ENCODE results near the gene MICAL1. TPM values are rescaled to one million over a fixed set of nuclear protein-coding genes. Genes with fewer than 3 reads are reported as not detected.

The MICAL1 gene, protein sequence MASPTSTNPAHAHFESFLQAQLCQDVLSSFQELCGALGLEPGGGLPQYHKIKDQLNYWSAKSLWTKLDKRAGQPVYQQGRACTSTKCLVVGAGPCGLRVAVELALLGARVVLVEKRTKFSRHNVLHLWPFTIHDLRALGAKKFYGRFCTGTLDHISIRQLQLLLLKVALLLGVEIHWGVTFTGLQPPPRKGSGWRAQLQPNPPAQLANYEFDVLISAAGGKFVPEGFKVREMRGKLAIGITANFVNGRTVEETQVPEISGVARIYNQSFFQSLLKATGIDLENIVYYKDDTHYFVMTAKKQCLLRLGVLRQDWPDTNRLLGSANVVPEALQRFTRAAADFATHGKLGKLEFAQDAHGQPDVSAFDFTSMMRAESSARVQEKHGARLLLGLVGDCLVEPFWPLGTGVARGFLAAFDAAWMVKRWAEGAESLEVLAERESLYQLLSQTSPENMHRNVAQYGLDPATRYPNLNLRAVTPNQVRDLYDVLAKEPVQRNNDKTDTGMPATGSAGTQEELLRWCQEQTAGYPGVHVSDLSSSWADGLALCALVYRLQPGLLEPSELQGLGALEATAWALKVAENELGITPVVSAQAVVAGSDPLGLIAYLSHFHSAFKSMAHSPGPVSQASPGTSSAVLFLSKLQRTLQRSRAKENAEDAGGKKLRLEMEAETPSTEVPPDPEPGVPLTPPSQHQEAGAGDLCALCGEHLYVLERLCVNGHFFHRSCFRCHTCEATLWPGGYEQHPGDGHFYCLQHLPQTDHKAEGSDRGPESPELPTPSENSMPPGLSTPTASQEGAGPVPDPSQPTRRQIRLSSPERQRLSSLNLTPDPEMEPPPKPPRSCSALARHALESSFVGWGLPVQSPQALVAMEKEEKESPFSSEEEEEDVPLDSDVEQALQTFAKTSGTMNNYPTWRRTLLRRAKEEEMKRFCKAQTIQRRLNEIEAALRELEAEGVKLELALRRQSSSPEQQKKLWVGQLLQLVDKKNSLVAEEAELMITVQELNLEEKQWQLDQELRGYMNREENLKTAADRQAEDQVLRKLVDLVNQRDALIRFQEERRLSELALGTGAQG
- total RNA-seq, result 10 to 100 TPM in 4 of 9 donors, 1 to 10 TPM in 5; 3.1 to 16.7 (median 9.7) TPM
- polyA plus RNA-seq, result 10 to 100 TPM in 2 of 3 donors, 1 to 10 TPM in 1; 3.7 to 99.9 (median 35.2) TPM
- long read RNA-seq, donor 1, result 0 reads
- long read RNA-seq, donor 2, result 0 reads
- long read RNA-seq, donor 3, result 0 reads
- long read RNA-seq, donor 4, partial matches to known transcripts, result 1 of 2 reads
- long read RNA-seq, donor 4, other reads (novel, unspliced or antisense), result 1 of 2 reads
- long read RNA-seq, donor 5, partial matches to known transcripts, result 3 of 18 reads
- long read RNA-seq, donor 5, other reads (novel, unspliced or antisense), result 12 of 18 reads
- long read RNA-seq, donor 6, partial matches to known transcripts, result 1 of 5 reads
- long read RNA-seq, donor 6, other reads (novel, unspliced or antisense), result 2 of 5 reads
- long read RNA-seq, donor 7, result 0 reads
- long read RNA-seq, donor 8, result 0 reads
- long read RNA-seq, donor 9, result 0 reads
- long read RNA-seq, donor 10, result 0 reads

DNA sequence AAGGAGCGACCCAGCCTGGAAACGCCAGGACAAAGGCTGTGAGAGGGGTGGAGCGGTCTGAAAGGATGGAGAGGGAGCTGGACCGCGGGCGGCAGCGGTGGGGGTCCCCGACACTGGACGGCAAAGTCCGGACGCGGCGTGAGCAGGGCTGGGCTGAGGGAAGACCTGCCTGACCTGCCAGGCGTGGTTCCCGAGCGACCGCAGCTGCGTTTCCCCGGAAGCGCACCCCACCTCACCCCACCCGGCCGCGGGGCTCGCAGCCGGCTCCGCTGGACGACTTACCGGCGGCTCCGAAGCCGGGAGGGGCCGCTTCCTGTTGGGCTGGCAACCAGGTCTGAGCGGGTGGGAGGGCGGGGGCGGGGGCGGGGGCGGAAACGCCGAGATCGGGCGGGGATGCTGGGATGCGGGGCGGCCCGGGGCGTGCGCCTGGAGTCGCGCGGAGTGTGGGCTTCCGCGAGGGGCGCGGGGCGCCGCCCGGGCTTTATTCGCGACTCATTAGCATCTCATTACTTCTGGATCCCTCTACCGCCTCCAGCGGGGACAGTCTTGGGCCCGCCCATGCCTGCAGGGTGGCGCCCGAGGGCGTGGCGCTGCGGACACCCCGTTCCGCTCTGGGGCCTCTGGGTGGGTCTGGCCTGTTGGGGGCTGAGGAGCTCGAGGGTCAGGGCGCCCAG is at the start of gene MICAL1:
TSS of gene MICAL1 (minus strand) at position 336 of the 674 bp plus-strand sequence. CDS start 1,576 bp downstream, outside the sequence.
- peaks cover 15 to 34% of the 10 kb centered on the region in 2 donors for H3K4me1 ChIP-seq (replicated peaks in 1 of 2)
- intact Hi-C loops (cut with DNase I), result no loop called here
- 0 to 1% (median 0%) methylated on average over 8 to 70 of the region's 70 CpGs for WGBS, 4 donors
- H3K27me3 ChIP-seq, result no peaks in the 10 kb centered on the region
- TF ChIP-seq POLR2A (IDR thresholded peaks at IDR 0.05) (peak in 1 of 2 donors; percentile 2), CTCF (IDR thresholded peaks at IDR 0.05) (peak in 3 of 6 experiments; percentile 20 to 42 (median 36))
- H3K27ac ChIP-seq, result peak within 1 kb of the TSS in 4 of 5 donors; percentile 29 to 83 (median 48)
- no peaks in the 10 kb centered on the region for H3K9me3 ChIP-seq (replicated peaks in 1 of 3)
- no peaks in the 10 kb centered on the region for H3K36me3 ChIP-seq (replicated peaks in 1 of 2)
- peak in 6 of 7 donors; percentile 51 to 75 (median 58) for DNase-seq
- H3K4me3 ChIP-seq, result peak within 1 kb of the TSS in 2 of 4 donors; percentile 39 to 84

DNA sequence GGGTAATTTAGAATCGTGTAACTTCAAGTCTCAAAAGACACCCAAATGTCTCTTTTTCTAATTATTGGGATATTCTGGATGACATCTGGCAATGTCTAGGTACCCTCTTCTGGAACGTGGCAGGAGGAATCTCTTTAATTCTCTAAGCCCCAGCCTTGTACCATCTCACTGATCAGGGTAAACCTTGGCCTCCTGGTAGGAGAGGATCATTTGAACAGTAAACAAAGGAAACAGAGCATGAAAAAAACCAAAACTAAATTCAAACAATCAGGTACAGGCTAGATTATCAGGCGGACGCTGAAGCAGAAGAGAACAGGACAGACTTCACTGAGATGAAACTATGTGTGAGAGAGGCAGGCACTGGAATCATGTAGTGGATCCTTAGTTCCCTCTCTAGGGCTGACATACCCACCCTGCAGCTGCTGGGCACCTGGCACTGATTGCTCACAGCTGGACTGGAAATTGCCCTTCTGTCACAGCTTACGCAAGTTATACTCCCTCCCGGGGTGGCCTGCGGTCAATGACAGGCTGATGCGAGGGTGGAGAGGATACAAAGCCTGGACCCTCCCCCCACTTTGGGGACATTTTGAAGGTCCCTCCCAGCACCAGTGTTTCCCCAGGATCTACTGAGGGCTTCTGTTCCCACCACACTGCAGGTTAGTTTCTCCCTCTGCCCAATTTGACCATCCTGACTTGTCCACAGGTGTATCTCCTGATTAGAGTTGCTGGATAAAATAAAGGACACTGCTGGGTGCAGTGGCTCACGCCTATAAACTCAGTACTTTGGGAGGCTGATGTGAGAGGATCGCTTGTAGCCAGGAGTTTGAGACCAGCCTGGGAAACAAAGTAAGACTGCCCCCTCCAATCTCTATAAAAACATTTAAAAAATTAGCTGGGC is 48.0 kb upstream of the MICAL1 start:
- no peaks in the 10 kb centered on the region for H3K27me3 ChIP-seq
- H3K9me3 ChIP-seq (replicated peaks in 1 of 3), result no peaks in the 10 kb centered on the region
- WGBS, 4 donors, result 80 to 91% (median 84%) methylated on average over 7 to 10 of the region's 10 CpGs
- H3K36me3 ChIP-seq (replicated peaks in 1 of 2), result no peaks in the 10 kb centered on the region
- no peak overlapping the region for H3K4me3 ChIP-seq
- TF ChIP-seq POLR2A (IDR thresholded peaks at IDR 0.05), result no peak
- no peak for TF ChIP-seq CTCF (IDR thresholded peaks at IDR 0.05)
- intact Hi-C loops (cut with DNase I), result no loop called here
- H3K27ac ChIP-seq, result no peak overlapping the region
- DNase-seq, result no peak
- H3K4me1 ChIP-seq (replicated peaks in 1 of 2), result no peaks in the 10 kb centered on the region

DNA sequence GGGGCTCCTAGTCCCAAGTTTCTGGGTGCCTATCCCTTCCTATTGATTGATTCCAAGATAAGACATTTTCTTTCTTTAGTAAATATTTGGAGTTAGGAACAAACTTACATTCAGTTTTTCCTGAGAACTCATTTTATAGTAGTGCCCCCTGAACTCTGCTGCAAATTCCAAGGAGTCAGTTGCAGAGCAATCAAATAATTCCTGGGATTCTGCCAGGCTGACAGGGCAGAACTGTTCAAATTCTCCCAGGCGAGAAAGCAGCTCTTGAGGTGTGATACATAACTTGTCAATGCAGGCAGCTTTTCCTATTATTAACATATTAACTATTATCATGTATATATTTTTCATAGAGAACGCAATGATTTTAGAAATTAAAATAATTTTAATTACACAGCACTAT is 43.4 kb upstream of the MICAL1 start:
- no peaks in the 10 kb centered on the region for H3K27me3 ChIP-seq
- TF ChIP-seq POLR2A (IDR thresholded peaks at IDR 0.05), result no peak
- intact Hi-C loops (cut with DNase I), result no loop called here
- H3K9me3 ChIP-seq (replicated peaks in 1 of 3), result no peaks in the 10 kb centered on the region
- DNase-seq, result no peak
- no peak overlapping the region for H3K27ac ChIP-seq
- H3K4me1 ChIP-seq (replicated peaks in 1 of 2), result no peaks in the 10 kb centered on the region
- no peaks in the 10 kb centered on the region for H3K36me3 ChIP-seq (replicated peaks in 1 of 2)
- WGBS, 4 donors, result 83 to 97% (median 92%) methylated on average over 2 of the region's 2 CpGs
- no peak overlapping the region for H3K4me3 ChIP-seq

Measured in adrenal gland (tissue), 19 donors.